ENCODE results near the gene CDY2B. TPM values are rescaled to one million over a fixed set of nuclear protein-coding genes. Genes with fewer than 3 reads are reported as not detected.
"Not testable (repeated sequence)": the region's sequence is repeated elsewhere in the genome, so short reads cannot be mapped to it uniquely, and the experiment has no call there.

CDY2B gene, protein sequence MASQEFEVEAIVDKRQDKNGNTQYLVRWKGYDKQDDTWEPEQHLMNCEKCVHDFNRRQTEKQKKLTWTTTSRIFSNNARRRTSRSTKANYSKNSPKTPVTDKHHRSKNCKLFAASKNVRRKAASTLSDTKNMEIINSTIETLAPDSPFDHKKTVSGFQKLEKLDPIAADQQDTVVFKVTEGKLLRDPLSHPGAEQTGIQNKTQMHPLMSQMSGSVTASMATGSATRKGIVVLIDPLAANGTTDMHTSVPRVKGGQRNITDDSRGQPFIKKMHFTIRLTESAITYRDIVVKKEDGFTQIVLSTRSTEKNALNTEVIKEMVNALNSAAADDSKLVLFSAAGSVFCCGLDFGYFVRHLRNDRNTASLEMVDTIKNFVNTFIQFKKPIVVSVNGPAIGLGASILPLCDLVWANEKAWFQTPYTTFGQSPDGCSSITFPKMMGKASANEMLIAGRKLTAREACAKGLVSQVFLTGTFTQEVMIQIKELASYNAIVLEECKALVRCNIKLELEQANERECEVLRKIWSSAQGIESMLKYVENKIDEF
- total RNA-seq: not detected

DNA sequence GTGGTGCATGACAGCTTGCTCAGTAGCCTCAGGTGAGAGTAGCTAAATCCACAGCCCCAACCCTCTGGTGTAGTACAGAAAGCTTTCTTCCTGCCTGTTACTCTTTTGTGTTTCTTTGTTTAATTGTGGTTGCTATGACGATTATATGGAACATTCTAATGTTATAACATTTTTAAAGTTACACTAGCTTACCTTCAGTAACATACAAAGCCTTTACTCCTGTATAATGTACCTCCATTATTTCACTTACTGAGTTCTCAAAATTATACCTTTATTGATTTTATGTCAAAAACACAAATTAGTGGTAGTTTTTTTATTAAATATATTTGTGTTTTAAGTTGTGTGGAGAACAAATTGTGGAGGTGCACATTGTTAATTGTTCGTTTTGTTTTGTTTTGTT is at the start of gene CDY2B:
Gene CDY2B, minus strand, starts transcription at position 101 of the 400 bp plus-strand sequence. CDS start 328 bp downstream, outside the sequence.
- DNase-seq; H3K9me3 ChIP-seq; H3K9ac ChIP-seq (ENCODE audit: low read depth in 2 of 2, low read length in 2 of 2); H3K36me3 ChIP-seq; H3K4me1 ChIP-seq; H3K4me3 ChIP-seq; H3K27me3 ChIP-seq; intact Hi-C loops (cut with DNase I); H3K27ac ChIP-seq: not testable (repeated sequence)

DNA sequence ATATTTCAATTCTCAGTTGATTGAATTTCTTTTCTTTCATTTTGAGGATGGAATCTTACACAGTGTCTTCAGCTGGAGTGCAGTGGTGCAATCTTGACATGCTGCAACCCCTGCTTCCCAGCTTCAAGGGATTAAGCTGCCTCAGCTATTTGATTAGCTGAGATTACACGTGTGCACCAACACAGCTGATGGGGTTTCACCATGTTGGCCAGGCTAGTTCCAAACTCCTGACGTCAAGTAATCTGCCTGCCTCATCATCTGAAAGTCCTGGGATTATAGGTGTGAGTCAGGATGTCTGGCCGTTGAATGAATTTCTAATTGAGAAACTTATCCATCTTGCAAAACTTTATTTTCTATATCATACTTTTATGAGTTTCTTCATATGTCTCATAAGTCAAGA is 28.0 kb upstream of the CDY2B start:
- DNase-seq; H3K9me3 ChIP-seq; intact Hi-C loops (cut with DNase I); H3K9ac ChIP-seq (ENCODE audit: low read depth in 2 of 2, low read length in 2 of 2); H3K27ac ChIP-seq; H3K4me3 ChIP-seq; H3K27me3 ChIP-seq; H3K4me1 ChIP-seq; H3K36me3 ChIP-seq: not testable (repeated sequence)

DNA sequence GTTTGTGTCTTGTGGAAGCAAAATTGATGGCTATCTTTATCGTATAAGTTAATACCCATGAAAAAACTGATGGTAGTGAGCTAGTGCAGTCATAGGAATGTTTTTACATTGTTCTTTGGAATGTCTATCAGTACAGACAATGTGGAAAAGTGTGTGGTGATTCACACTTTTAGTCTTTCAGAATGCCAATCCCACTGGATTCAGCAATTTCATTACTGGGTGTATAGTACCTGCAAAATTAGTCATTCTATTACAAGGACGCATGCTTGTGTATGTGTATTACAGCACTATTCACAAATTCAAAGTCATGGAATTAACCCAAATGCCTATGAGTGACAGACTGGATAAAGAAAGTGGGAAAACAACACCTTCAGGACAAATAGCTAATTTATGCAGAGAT is 27.3 kb upstream of the CDY2B start:
- H3K27me3 ChIP-seq; intact Hi-C loops (cut with DNase I); H3K27ac ChIP-seq; H3K36me3 ChIP-seq; DNase-seq; H3K4me3 ChIP-seq; H3K9ac ChIP-seq (ENCODE audit: low read depth in 2 of 2, low read length in 2 of 2); H3K4me1 ChIP-seq; H3K9me3 ChIP-seq: not testable (repeated sequence)

DNA sequence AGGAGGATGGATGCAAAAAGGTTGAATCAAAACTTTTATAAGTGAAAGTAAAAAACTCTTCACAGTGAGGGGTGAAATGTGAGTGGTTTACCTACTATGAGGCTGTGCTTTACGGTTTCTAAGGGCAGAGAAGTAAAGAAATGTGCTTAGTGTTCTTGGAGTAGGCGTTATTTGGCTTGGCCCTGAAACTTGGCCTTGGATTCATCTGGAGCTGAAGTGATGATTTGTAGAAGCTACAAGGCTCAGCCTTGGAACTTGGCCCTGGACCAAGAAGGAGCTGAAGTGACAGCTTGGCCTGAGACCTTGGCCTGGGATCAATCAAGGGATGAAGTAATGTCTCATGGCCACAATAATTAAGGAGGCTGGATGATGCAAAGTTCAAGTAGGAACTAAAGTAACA is 1.7 kb upstream of the CDY2B start:
- intact Hi-C loops (cut with DNase I); H3K27ac ChIP-seq; H3K36me3 ChIP-seq; H3K9me3 ChIP-seq; DNase-seq; H3K4me1 ChIP-seq; H3K9ac ChIP-seq (ENCODE audit: low read depth in 2 of 2, low read length in 2 of 2); H3K4me3 ChIP-seq; H3K27me3 ChIP-seq: not testable (repeated sequence)

DNA sequence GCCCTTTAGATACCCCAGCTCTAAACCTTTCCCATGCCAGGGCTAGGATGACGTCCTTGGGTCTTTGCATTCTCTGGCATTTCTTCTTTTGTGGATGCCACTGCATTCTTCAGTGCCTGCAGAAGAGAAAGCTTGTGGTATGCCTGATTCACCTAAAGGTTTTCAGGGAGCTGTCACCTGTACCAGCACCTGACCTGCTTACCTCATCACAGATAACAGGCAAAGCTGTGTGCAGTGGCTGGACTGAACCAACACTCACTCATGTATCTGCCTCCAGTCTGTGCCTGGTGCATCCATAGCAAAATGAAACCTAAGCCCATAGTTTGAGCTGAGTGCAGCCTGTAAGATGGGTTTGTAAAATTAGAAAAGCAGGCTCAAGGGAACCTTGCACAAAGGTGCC is 3.3 kb downstream of the CDY2B start:
- H3K4me3 ChIP-seq; H3K27ac ChIP-seq; H3K9ac ChIP-seq (ENCODE audit: low read depth in 2 of 2, low read length in 2 of 2); H3K36me3 ChIP-seq; H3K9me3 ChIP-seq; intact Hi-C loops (cut with DNase I); H3K4me1 ChIP-seq; DNase-seq; H3K27me3 ChIP-seq: not testable (repeated sequence)

DNA sequence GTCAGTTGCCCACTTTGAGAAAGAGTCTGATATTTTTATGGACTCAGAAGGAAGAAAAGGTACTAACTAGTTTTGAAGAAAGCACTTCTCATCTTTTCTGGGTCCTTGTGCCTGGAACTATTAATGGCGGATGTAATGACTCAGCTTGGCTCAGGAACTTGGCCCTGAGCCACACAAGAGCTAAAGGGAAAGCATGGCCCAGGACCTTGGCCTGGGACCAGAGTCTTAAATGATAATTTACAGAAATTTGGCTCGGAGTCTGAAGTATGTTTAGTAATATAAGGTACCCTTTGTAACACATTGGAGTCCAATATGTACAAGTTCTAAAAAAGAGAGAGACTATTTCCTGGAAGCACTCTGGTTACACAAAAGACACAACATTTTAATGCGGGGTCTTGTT is 4.6 kb downstream of the CDY2B start:
- H3K36me3 ChIP-seq; intact Hi-C loops (cut with DNase I); H3K27me3 ChIP-seq; H3K27ac ChIP-seq; H3K9me3 ChIP-seq; H3K4me3 ChIP-seq; H3K4me1 ChIP-seq; H3K9ac ChIP-seq (ENCODE audit: low read depth in 2 of 2, low read length in 2 of 2); DNase-seq: not testable (repeated sequence)

DNA sequence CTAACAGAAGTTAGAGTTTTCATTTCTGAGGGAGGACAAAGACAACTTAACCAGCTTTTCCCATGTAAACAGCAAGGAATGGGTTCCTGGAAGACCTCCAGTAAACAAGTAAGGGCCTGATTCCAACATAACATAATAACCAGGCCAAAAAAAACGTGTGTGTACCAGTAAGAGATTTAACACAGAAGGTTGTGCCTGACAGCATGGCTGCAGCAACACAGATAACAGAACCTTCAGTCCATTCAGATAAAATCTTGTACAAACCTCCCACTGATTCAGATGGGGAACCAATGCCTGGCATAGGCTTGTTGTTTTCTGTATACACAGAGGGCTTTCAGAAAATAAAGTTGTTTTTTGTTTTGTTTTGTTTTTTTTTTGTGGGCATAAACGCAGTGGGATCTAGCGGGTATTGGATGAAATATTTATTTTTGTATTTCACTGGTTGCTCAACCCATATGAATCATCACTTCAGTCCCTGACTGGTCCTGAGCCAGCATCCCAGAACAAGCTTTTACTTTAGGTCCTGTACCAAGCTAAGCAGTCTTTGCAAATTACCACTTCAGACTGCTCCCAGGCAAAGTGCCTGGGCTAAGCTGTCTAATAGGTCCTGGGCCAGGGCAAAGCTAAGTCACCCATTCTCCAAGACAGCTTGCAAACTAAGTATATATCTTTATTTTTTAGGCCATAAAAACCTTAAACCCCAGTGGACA is 8.7 kb downstream of the CDY2B start:
- H3K27me3 ChIP-seq; H3K9me3 ChIP-seq; H3K9ac ChIP-seq (ENCODE audit: low read depth in 2 of 2, low read length in 2 of 2); H3K27ac ChIP-seq; H3K4me1 ChIP-seq; H3K36me3 ChIP-seq; H3K4me3 ChIP-seq; DNase-seq; intact Hi-C loops (cut with DNase I): not testable (repeated sequence)

DNA sequence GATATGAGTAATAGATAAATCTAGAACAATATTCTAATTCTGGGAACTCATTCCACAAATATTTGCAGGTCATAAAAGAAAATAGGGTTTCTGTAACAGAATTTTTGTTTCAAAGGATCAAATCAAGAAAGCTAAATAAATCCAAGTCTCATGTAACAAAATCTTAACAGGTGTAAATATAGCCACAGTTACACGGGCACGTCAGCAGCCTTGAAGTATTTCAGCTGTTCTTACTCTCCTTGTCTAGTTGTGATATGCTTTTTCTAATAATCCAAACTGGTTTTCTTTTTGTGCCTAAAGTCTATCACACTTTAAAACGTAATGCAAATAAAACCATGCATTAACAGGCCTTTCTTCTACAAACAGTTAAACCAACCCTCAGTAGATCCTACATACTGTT is 9.3 kb downstream of the CDY2B start:
- H3K4me1 ChIP-seq; intact Hi-C loops (cut with DNase I); H3K9ac ChIP-seq (ENCODE audit: low read depth in 2 of 2, low read length in 2 of 2); H3K27ac ChIP-seq; H3K27me3 ChIP-seq; H3K4me3 ChIP-seq; H3K9me3 ChIP-seq; DNase-seq; H3K36me3 ChIP-seq: not testable (repeated sequence)

DNA sequence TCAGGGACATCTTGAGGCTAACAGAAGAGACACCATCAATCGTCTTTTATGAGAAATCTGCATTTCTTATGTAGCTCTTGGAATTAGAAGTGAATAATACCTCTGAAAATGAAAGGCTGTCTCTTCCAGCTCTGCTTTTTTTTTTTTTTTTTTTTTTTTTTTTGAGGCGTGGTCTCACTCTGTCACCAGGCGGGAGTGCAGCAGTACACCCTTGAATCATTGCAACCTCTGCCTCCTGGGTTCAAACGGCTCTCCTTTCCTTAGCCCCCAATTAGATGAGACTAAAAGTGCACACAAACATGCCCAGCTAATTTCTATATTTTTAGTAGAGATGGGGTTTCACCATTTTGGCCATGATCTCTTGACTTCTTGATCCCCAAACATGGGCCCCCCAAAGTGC is 12.2 kb downstream of the CDY2B start:
- H3K9me3 ChIP-seq; H3K27ac ChIP-seq; intact Hi-C loops (cut with DNase I); H3K27me3 ChIP-seq; DNase-seq; H3K4me3 ChIP-seq; H3K4me1 ChIP-seq; H3K36me3 ChIP-seq; H3K9ac ChIP-seq (ENCODE audit: low read depth in 2 of 2, low read length in 2 of 2): not testable (repeated sequence)

DNA sequence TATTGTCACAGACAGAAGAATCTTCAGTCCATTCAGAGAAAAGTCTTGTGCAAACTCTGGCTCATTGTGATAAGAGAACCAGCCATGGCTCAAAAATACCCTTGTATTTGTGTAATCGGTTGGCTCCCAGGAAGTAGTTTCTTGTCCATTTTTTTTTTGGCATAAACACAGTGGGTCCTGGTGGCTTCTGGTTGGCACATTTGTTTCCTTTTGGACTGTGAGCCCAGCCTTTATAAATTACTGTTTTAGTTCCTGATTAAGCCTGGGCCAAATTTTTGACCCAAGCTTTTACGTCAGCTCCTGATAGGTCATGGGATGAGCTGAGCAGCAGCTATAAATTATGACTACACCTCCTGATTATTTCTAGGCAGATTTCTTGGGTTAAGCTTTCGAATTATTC is 19.4 kb downstream of the CDY2B start:
- H3K9me3 ChIP-seq; DNase-seq; H3K9ac ChIP-seq (ENCODE audit: low read depth in 2 of 2, low read length in 2 of 2); H3K4me3 ChIP-seq; H3K27ac ChIP-seq; H3K36me3 ChIP-seq; H3K4me1 ChIP-seq; H3K27me3 ChIP-seq; intact Hi-C loops (cut with DNase I): not testable (repeated sequence)

DNA sequence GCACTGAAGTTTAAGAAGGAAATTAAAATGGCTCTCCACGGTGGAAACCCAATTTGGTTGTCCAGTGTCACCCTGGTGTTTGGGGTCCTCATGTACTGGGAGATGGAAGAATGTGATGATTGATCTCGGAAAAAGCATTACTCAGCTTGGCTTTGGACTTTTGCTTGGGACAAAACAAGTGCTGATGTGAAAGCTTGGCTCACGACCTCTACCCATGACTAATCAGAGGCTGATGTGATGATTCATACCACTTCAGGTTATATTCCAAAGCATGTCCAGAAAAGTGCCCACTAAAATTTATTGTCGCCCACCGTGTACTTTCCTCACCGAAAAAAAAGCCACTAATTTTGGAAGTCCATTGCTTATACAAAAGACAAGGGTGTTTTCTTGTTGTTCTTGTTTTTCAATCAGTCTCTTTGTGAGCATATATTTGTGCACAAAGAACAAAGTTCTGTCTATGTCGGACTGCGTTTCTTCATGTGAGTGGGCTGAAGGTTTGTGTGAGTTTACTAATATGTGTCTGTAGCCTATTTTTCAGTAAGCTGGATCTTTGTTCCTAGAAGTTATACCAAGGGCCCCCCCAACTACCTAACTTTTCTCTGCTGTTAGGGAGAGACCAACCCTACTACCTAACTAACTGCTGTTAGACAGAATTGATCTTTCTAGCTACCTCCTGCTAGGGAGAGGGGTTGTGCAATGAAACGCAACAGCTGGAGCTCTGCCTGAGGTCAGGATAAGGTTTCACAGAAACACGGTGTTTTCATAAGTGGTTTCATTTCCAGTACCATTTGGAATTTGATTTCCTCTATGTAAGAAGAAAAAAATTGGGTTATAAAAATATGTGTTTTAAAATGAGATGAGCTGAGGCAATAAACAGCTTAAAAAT is 22.8 kb downstream of the CDY2B start:
- H3K4me3 ChIP-seq; DNase-seq; intact Hi-C loops (cut with DNase I); H3K27me3 ChIP-seq; H3K36me3 ChIP-seq; H3K27ac ChIP-seq; H3K9ac ChIP-seq (ENCODE audit: low read depth in 2 of 2, low read length in 2 of 2); H3K4me1 ChIP-seq; H3K9me3 ChIP-seq: not testable (repeated sequence)

DNA sequence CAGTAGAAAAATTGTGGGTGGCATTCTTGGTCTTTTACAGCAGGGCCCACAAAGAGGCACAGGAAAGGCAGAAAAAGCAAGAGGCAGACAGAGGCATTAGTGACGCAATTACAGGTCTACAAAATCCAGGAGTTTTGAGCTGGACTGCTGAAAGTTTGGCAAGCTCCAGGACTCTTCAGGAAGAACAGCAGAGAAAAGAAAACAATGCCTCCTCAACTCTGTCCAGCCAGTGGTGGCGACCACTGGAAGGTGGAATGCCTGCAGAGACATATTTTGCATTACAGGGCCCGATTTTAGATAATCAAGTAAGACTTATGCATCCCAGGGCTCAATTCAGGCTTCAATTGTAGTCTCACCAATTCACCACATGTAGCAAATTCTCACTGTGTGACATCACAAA is 23.5 kb downstream of the CDY2B start:
- DNase-seq; H3K9ac ChIP-seq (ENCODE audit: low read depth in 2 of 2, low read length in 2 of 2); intact Hi-C loops (cut with DNase I); H3K4me3 ChIP-seq; H3K27me3 ChIP-seq; H3K9me3 ChIP-seq; H3K27ac ChIP-seq; H3K36me3 ChIP-seq; H3K4me1 ChIP-seq: not testable (repeated sequence)

DNA sequence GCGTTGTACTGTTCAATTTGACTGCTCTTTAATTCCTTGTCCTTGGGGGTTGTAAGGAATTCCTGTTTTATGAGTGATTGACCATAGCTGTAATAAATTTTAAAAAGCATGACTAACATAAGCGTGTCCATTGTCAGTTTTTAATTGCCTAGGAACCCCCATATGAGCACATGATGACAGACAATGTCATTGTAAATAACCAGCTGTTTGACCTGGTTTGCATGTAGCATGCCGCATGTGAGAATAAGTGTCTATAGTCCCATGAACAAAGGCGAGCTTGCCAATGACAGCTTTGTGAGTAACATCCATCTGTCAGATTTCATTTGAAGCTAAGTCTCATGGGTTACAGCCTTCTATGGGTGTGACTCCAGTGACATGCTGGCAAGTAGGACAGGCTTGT is 30.9 kb downstream of the CDY2B start:
- H3K36me3 ChIP-seq; H3K9ac ChIP-seq (ENCODE audit: low read depth in 2 of 2, low read length in 2 of 2); H3K27me3 ChIP-seq; H3K4me3 ChIP-seq; H3K4me1 ChIP-seq; DNase-seq; intact Hi-C loops (cut with DNase I); H3K9me3 ChIP-seq; H3K27ac ChIP-seq: not testable (repeated sequence)

Measured in colonic mucosa (tissue), 4 donors.